GM23248 (cell line): ENCODE data around the gene SVEP1. TPM values are rescaled to one million over a fixed set of nuclear protein-coding genes. Genes with fewer than 3 reads are reported as not detected.

Source experiments
- DNase-seq: peaks from one replicate; pipeline ENCODE4 v3.0.0-alpha.2; 2015
- H2AFZ ChIP-seq: fragments of 200-600 bp; sonication (generic); 2 replicates; pipeline ENCODE4 v1.6.1; 2016; ENCODE audit warnings: antibody characterized with exemption
- H3F3A ChIP-seq: fragments of 200-600 bp; sonication (generic); 2 replicates; pipeline ENCODE4 v1.6.1; 2016; ENCODE audit warnings: mild to moderate bottlenecking, antibody characterized with exemption, mixed run types; ENCODE audit not compliant: insufficient read depth
- H3K27ac ChIP-seq: fragments of 200-600 bp; sonication (generic); 2 replicates; pipeline ENCODE4 v1.5.1; 2016; ENCODE audit warnings: mild to moderate bottlenecking
- H3K27me3 ChIP-seq: fragments of 200-600 bp; sonication (generic); replicated peaks from 2 replicates; pipeline ENCODE4 v1.6.1; 2016; ENCODE audit warnings: mild to moderate bottlenecking; ENCODE audit not compliant: insufficient read depth
- H3K36me3 ChIP-seq: fragments of 200-600 bp; sonication (generic); 2 replicates; pipeline ENCODE4 v1.6.1; 2016; ENCODE audit warnings: low read depth, mild to moderate bottlenecking
- H3K4me1 ChIP-seq: fragments of 200-600 bp; sonication (generic); 2 replicates; pipeline ENCODE4 v1.6.1; 2016; ENCODE audit warnings: mild to moderate bottlenecking; ENCODE audit not compliant: insufficient read depth
- H3K4me2 ChIP-seq: fragments of 200-600 bp; sonication (generic); one replicate; pipeline ENCODE4 v1.6.1; 2016; ENCODE audit warnings: mild to moderate bottlenecking; ENCODE audit not compliant: unreplicated experiment
- H3K4me3 ChIP-seq: fragments of 200-600 bp; sonication (generic); 2 replicates; pipeline ENCODE4 v1.5.1; 2016; ENCODE audit warnings: mild to moderate bottlenecking
- H3K79me2 ChIP-seq: fragments of 200-600 bp; sonication (generic); 2 replicates; pipeline ENCODE4 v1.6.1; 2016; ENCODE audit warnings: mild to moderate bottlenecking; ENCODE audit not compliant: insufficient read depth
- H3K9ac ChIP-seq: fragments of 200-600 bp; sonication (generic); 2 replicates; pipeline ENCODE4 v1.6.1; 2016; ENCODE audit warnings: mild to moderate bottlenecking
- H3K9me2 ChIP-seq: fragments of 200-600 bp; sonication (generic); 2 replicates; pipeline ENCODE4 v1.6.1; 2016; ENCODE audit warnings: mixed run types, mild to moderate bottlenecking, moderate library complexity; ENCODE audit not compliant: insufficient read depth
- H3K9me3 ChIP-seq: fragments of 200-600 bp; sonication (generic); one replicate; pipeline ENCODE4 v1.6.1; 2017; ENCODE audit warnings: low read depth
- H4K20me1 ChIP-seq: fragments of 200-600 bp; sonication (generic); 2 replicates; pipeline ENCODE4 v1.6.0; 2016; ENCODE audit not compliant: insufficient read depth
- EZH2 ChIP-seq: fragments of 200-600 bp; sonication (generic); IDR thresholded peaks from 2 replicates; pipeline ENCODE4 v1.6.1; 2018; ENCODE audit warnings: antibody characterized with exemption, mild to moderate bottlenecking; ENCODE audit not compliant: insufficient read depth, poor library complexity, severe bottlenecking
- EZH2phosphoT487 ChIP-seq: fragments of 200-600 bp; sonication (generic); IDR thresholded peaks from 2 replicates; pipeline ENCODE4 v1.6.1; 2018; ENCODE audit warnings: antibody characterized with exemption, moderate library complexity, mild to moderate bottlenecking, low read depth; ENCODE audit not compliant: insufficient read depth
- WGBS, 2 experiments: methylation state at CpG; one replicate each; pipeline ENCODE4 v1.1.6; 2015 to 2017; ENCODE audit warnings: low lambda C conversion rate in 2 of 2, low coverage in 1 of 2; ENCODE audit errors: missing lambda C conversion rate in 2 of 2; 5-methylcytosine and 5-hydroxymethylcytosine counted together
- in situ Hi-C: fragments of 300-500 bp; cut with MboI; formaldehyde crosslinking; loops from 2 replicates; pipeline ENCODE4 v1.15.0; 2020
- polyA plus RNA-seq: library from polyadenylated mRNA; unstranded; fragments of >200 nt; fragmentation: Nextera tagmentation; extraction: Ambion mirVana; gene quantifications from 2 replicates; pipeline ENCODE4 v1.2.1, GENCODE V29; 2016
- total RNA-seq: library from RNA; depleted of rRNA; stranded (reverse); fragments of >200 nt; shearing (Covaris generic); gene quantifications from 2 replicates; pipeline ENCODE4 v1.2.3, GENCODE V29; 2014

The SVEP1 gene
- total and polyA plus RNA-seq, 2 experiments from 2014 or later = 13.6 to 47.3 TPM

DNA sequence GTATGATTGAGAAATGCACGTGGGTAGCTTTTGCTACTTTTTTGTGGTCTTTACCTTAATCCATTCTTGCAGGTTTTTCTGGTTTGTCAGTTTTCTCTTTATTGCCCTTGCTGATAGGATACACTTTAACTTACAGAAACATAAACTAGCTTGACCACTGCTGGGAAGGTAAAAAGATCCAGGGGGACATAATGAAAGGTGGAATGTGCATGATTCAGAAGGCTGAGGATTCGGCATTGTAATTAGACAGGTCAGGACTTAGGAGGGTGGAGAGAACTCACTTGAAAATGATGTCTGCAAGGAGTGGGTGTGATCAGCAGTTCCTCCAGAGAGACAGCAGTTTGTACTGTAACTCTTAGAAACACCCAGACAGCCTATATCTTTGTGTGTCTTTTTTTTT lies 222.0 kb downstream of the SVEP1 start:
- no peaks in the 10 kb centered on the region for H3K79me2 ChIP-seq
- 55 to 62% methylated on average over 2 of the region's 2 CpGs for WGBS, 2 experiments
- no peak overlapping the region for H2AFZ ChIP-seq
- no peak overlapping the region for H3K4me3 ChIP-seq
- no peak overlapping the region for H3K4me2 ChIP-seq
- no peaks in the 10 kb centered on the region for H3K27me3 ChIP-seq
- no peaks in the 10 kb centered on the region for H3K4me1 ChIP-seq
- no peaks in the 10 kb centered on the region for H4K20me1 ChIP-seq
- H3F3A ChIP-seq = no peaks in the 10 kb centered on the region; the same call in 1 of the 2 replicates
- H3K9me2 ChIP-seq = no peaks in the 10 kb centered on the region
- DNase-seq = no peak
- H3K36me3 ChIP-seq = no peaks in the 10 kb centered on the region
- TF ChIP-seq EZH2phosphoT487 (no peak), EZH2 (no peak)
- H3K9ac ChIP-seq = no peak overlapping the region
- in situ Hi-C loops = no loop called here
- H3K9me3 ChIP-seq = no peaks in the 10 kb centered on the region
- no peak overlapping the region for H3K27ac ChIP-seq

DNA sequence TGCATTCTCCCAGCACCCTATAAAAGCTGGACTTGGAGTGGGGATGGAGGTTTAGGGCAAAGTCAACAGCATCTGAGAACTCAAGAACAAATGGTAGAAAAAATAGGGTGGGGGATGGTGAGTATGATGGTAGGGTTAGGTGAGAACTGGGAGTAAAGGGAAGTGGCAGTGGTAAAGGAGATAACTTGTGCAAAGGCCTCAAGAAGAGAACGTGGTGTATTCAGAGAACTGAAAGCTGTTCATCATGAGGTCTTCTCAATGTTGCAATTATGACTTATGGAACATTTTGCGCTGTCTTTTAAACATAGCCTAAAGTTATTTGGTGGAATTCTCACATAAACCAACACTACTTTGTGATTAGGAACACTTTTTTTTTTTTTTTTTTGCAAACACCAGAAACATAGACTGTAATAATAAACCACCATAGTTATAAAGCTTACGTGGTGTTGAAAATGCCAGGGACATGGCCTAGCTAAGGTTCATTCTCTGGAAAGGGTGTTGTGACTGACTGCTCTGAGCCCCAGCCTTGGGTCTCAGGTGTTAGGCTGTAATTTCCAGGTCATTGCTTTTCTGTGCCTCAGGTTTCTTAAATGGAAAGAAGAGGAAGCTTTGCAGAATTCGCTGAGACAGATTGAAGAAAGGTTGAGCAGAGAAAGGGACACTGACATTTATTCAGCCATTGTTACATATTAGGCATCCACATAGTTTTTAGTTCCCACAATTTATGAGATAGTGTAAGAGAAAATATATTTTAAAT lies 222.7 kb downstream of the SVEP1 start:
- Histone ChIP-seq H3K4me3 (no peak overlapping the region), H3K9ac (no peak overlapping the region), H3K4me1 (peaks cover 3% of the 10 kb centered on the region), H3K9me2 (no peaks in the 10 kb centered on the region), H3K36me3 (no peaks in the 10 kb centered on the region), H4K20me1 (no peaks in the 10 kb centered on the region), H3K79me2 (no peaks in the 10 kb centered on the region), H2AFZ (no peak overlapping the region), H3K27me3 (no peaks in the 10 kb centered on the region), H3F3A (peaks cover 5% of the 10 kb centered on the region), H3K9me3 (no peaks in the 10 kb centered on the region), H3K27ac (no peak overlapping the region), H3K4me2 (no peak overlapping the region)
- in situ Hi-C loops = no loop called here
- DNase-seq = no peak
- TF ChIP-seq EZH2 = no peak
- no peak for TF ChIP-seq EZH2phosphoT487
- WGBS, 2 experiments = 77% methylated on average over 4 of the region's 4 CpGs

DNA sequence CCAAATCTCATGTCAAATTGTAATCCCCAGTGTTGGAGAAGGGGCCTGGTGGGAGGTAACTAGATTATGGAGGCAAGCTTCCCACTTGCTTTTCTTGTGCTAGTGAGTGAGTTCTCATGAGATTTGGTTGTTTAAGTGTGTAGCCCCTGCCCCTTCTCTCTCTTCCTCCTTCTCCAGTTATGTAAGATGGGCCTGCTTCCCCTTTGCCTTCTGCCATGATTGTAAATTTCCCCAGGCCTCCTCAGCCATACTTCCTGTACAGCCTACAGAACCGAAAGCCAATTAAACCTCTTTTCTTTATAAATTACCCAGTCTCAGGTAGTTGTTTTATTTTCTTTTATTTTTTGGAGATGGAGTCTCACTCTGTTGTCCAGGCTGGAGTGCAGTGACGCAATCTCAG lies 223.6 kb downstream of the SVEP1 start:
- H3K9me3 ChIP-seq = no peaks in the 10 kb centered on the region
- H3K27ac ChIP-seq = no peak overlapping the region
- H3K9me2 ChIP-seq = no peaks in the 10 kb centered on the region
- no peak for DNase-seq
- no peaks in the 10 kb centered on the region for H3K79me2 ChIP-seq
- no peak overlapping the region for H2AFZ ChIP-seq
- H3F3A ChIP-seq = peaks cover 14% of the 10 kb centered on the region
- no peaks in the 10 kb centered on the region for H3K27me3 ChIP-seq
- WGBS, 2 experiments = 97 to 98% methylated on average over 2 of the region's 2 CpGs
- no peak for TF ChIP-seq EZH2phosphoT487
- TF ChIP-seq EZH2 = no peak
- no peak overlapping the region for H3K9ac ChIP-seq
- in situ Hi-C loops = no loop called here
- no peak overlapping the region for H3K4me2 ChIP-seq
- H3K4me3 ChIP-seq = no peak overlapping the region
- H4K20me1 ChIP-seq = no peaks in the 10 kb centered on the region
- H3K4me1 ChIP-seq = peaks cover 11% of the 10 kb centered on the region
- H3K36me3 ChIP-seq = no peaks in the 10 kb centered on the region

DNA sequence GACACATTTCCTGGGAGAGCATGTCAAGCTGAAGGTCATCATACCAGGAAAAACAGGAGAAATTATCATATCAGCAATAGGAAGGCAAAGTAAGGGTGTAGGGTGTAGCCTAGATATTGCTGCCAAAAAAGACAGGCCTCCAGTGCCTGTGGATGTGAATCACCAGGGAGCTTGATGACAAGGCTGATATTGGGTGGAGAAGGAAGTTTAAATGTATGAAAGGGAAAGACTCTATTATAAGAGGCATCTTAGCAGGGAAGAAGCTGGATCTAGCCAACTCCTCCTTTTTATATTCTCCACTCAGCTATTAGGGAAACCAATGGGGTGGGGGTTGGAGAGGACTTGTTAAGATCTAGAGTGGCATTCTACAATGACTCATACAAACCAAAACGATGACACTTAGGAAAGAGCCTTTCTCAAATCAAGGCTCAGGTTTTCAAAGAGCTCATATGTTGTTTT lies 228.5 kb downstream of the SVEP1 start:
- in situ Hi-C loops = no loop called here
- WGBS, 2 experiments = 0% methylated on average over 1 of the region's 1 CpG
- Histone ChIP-seq H4K20me1 (no peaks in the 10 kb centered on the region), H3K9me2 (no peaks in the 10 kb centered on the region), H3K27ac (peak overlapping the region; percentile 72), H3K4me3 (peak overlapping the region; percentile 14; the same call in 1 of the 2 replicates), H3K79me2 (no peaks in the 10 kb centered on the region), H3K4me1 (peaks cover 25% of the 10 kb centered on the region), H3F3A (peaks cover 24% of the 10 kb centered on the region), H3K36me3 (no peaks in the 10 kb centered on the region), H3K9me3 (no peaks in the 10 kb centered on the region), H3K9ac (peak overlapping the region; percentile 28), H2AFZ (peak overlapping the region; percentile 13), H3K27me3 (no peaks in the 10 kb centered on the region), H3K4me2 (peak overlapping the region; percentile 33)
- TF ChIP-seq EZH2 (no peak), EZH2phosphoT487 (0 out of 2 replicates have a peak, but pooled peaks have one; percentile 34)
- peak; percentile 91 for DNase-seq
